NAMALWA (cell line): Measurements from ENCODE around the gene MRPS7.
"Not testable (repeated sequence)": the region's sequence is repeated elsewhere in the genome, so short reads cannot be mapped to it uniquely, and the experiment has no call there.

Experiments
- DNase-seq: peaks from one replicate; pipeline ENCODE4 v3.0.0-alpha.2; 2015; ENCODE audit warnings: low spot score

MRPS7 gene

DNA sequence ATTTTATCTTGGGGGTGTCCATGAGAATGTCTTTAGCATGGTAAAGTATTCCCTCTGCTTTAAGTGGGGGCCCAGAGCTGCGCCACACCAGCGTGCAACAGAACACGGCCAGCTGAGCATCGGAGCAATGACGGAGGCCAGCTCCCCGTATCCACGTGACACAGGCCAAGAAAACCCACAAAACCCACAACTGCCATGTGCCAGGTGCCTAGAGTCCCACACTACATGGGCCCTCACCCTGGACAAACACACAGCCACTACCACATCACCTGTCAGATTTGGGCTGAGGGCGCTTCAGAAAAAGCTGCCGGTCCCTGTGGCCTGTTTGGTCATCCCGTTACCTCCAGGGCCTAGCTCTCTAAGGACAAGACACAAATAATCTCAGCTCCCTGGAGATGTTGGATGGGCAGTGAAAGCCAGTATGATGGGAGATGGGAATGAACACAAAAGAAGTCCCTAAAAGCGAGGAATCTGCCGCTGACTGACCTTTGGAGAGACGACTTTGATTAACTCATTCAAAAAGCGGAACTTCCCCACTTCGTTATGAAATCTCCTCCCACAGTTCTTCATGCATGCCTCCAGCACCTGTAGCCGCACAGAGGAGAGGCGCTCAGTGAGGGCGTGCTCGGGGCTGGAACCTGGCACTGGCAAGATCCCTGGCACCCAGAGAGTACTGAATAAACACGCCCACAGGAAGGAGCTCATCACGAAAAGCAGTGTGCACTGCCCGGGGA, 17.4 kb upstream of the MRPS7 start:
- DNase-seq: peak; percentile 74

DNA sequence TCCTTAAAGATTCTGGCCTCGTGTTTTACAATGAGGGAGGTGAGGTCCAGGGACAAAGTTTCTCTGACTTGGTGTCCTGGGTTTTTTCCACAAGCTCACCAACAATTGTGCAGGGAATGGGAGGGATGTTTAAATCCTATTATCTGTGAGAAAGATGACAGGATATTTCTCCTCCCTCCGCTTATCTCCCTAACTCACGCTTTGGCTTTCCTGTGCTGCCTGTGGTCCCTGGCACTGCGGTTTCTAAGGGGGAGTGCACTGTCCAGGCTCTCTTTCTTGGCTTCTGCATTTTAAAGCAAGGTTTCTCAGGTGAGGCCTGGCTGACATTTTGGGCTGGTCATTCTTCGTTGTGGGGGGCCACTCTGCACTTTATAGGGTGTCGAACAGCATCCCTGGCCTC, 16.7 kb upstream of the MRPS7 start:
- no peak for DNase-seq

DNA sequence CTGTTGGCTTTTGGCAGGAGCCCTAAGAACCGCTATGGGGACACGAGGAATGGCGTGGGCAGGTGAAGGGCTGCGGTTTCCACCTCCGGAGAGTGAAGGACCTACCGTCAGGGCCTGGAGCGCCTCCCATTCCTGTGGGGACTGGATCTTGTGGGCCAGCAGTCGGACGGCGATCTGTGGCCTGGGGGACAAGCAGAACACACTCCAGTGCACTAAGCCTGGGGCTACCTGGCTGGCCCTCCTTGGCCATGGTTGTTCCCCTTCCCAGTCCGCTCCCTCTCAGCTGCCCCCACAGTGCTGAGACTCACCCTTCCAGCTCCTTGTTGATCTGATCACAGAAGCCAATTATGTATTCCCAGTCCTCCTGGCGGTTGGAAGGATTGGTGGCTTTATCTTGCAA, 15.3 kb upstream of the MRPS7 start:
- no peak for DNase-seq

DNA sequence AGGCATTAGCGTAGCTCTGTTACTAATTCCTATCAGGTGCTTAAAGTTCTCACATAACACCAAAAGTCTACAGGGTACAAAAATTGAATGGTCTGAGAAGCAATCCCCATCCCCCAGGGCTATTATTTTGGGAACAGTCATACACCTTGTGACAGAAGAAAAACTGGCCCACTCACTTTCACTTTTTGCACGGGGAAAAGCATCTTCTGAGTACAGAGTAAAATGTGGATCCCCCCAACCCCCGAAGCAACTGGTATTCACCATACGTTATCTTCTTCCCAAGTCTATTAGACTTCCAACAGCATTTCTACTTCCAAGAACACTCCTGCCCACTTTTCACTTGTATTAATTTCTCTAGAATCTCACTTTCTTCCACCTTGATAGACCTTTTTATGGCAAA, 12.1 kb upstream of the MRPS7 start:
- DNase-seq: no peak

DNA sequence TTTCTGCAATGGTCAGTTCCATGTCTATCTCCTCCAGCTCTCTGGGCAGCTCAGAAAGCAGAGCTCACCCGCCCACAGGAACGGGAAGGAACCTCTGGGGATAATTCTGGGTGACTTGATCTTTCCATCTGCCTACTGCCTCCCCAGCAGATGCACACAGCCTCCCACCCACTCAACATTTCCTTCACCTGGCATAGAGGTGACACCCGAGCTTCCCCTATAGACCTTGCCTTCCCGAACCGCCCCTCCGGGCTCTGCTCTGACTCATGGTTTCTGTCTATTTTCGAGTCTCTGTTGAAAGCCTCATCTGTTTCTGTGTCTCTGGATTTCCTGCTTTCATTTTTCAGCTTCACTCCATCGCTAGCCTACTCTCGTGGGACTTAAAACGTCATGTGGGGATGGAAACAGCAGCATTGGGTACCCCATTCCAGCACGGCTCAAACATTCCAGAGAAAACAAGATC, 11.6 kb upstream of the MRPS7 start:
- no peak for DNase-seq

DNA sequence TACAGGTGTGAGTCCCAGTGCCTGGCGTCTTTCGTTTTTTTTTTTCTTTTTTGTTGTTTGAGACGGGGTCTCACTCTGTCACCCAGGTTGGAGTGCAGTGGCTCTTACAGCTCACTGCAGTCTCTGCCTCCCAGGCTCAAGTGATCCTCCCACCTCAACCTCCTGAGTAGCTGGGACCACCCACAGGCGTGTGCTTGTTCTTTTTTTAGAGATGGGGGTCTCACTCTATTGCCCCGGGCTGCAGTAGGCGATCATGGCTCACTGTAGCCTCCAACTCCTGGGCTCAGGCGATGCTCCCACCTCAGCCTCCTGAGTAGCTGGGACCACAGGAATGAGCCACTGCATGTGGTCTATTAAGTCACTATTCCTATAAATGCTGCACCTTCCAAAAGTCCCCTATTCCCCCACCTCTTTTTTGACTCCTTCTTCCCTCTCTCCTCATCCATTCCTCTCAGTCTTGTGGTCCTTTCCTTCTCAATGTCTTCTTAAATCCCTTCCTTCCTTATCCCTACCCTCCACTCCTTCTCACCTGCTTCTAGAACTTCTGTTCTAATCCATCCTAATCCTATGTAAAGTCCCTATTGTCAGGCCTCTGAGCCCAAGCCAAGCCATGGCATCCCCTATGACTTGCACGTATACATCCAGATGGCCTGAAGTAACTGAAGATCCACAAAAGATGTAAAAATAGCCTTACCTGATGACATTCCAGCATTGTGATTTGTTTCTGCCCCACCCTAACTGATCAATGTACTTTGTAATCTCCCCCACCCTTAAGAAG, 9.5 kb upstream of the MRPS7 start:
- DNase-seq: no peak

DNA sequence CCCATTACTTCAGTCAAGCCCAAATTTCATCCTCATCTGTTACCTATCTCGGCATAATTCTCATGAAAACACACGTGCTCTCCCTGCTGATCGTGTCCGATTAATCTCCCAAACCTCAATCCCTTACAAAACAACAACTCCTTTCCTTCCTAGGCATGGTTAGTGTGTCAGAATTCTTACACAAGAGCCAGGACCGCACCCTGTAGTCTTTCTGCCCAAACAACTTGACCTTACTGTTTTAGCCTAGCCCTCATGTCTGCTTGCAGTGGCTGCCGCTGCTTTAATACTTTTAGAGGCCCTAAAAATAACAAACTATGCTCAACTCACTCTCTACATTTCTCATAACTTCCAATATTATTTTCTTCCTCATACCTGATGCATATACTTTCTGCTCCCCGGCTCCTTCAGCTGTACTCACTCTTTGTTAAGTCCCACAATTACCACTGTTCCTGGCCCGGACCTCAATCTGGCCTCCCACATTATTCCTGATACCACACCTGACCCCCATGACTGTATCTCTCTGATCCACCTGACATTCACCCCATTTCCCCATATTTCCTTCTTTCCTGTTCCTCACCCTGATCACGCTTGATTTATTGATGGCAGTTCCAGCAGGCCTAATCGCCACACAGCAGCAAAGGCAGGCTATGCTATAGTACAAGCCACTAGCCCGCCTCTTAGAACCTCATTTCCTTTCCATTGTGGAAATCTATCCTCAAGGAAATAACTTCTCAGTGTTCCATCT, 5.6 kb upstream of the MRPS7 start:
- not testable (repeated sequence) for DNase-seq

DNA sequence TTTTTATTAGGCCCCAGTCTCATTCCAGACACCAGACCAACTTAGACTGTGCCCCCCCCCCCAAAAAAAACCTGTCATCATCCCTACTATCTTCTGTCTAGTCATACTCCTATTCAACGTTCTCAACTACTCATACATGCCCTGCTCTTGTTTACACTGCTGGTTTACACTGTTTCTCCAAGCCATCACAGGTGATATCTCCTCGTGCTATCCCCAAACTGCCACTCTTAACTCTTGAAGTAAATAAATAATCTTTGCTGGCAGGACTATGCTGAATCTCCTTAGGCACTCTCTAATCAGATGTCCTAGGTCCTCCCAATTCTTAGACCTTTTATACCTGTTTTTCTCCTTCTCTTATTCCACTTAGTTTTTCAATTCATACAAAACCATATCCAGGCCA, 4.5 kb upstream of the MRPS7 start:
- not testable (repeated sequence) for DNase-seq

DNA sequence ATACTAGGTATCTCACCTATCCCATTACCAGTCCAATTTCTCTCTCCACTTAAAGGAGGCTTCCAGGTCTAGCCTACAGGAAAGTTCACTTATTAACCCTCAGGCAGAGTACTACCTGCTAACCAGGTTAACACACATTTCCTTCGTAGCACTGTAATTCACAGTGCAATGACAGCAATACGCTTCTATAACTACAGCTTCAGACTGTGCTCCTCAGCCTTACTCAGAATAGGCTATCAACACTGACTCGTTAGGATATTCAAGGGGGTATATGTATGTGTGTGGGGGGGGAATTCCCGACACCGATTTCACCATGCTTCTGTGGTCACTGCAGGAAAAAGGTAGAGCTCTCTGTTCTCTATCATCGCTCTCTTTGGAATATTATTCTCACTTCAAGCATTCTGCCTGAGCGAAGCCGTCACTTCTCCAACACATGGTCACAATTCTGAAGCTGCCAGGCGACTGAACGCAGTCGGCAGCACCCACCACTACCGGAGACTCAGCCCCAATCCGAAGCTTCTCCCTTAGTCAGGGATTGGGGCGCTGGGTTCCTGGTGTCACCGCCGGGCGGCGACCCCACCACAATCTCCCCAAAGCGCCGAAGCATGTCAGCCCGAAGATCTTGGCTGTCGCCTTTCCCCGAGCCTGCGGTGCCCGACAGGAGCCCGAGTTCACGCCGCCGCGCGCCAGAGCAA, 891 bp upstream of the MRPS7 start:
- peak; percentile 30 for DNase-seq

DNA sequence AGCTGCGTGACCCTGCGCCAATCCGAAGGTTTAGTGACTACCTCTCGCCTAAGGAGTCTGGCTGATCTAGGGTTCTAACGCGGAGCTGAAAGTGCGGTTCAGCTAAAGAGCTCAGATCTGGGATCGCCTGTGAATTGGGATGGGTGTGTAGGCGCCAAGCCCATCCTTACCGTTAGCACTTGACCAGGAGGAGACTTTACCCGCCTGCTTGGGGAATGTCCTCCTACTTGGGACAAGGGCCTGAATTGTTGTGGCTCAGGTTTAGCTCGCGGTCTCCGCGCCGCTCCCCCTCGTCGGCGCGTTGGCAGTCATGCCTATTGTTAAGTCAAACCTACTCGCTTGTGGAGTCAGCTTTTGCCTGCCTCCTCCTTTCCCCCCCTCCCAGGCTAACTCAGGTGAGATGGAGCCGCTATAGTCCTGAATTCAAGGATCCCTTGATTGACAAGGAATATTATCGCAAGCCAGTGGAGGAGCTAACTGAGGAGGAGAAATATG, 480 bp downstream of the MRPS7 start:
- no peak for DNase-seq

DNA sequence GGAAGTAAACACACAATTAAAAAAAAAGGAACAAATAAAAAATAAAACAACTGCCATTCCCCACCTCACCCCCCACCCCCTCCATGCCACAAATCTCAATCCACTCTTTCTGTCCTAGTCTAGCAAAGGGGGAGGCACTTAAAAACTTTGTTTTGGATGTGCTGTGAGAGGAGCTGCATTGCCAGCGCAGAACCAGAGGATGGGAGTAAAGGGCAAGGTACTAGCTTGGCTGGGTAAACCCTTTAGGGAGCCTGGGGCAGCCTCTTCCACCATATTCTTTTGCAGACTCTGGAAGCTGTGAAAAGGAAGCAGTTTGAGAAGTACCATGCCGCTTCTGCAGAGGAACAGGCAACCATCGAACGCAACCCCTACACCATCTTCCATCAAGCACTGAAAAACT, 1.4 kb downstream of the MRPS7 start:
- peak; percentile 44 for DNase-seq

DNA sequence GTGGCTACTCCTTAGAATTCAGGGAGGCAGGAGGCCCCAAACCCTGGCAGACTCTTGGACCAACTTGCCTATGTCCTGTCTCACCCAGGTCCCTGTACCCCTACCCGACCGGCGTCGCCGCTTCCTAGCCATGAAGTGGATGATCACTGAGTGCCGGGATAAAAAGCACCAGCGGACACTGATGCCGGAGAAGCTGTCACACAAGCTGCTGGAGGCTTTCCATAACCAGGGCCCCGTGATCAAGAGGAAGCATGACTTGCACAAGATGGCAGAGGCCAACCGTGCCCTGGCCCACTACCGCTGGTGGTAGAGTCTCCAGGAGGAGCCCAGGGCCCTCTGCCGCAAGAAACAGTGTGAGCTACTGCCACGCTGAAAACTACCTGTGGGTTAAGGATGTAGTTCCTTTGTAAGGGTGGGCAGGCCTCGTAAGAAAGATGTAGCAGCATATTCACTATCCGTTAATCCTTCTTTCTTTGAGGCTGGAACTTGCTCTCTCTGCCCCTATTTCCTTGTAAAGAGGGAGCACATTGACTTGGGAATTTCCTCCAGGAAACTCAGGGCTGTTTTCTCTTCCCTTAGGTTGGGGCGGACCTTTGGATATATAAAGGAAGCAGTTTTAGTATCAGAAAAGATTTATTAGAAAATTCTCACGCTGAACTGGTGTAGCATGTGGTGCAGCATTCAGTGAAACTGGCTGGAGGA, 4.1 kb downstream of the MRPS7 start:
- no peak for DNase-seq

DNA sequence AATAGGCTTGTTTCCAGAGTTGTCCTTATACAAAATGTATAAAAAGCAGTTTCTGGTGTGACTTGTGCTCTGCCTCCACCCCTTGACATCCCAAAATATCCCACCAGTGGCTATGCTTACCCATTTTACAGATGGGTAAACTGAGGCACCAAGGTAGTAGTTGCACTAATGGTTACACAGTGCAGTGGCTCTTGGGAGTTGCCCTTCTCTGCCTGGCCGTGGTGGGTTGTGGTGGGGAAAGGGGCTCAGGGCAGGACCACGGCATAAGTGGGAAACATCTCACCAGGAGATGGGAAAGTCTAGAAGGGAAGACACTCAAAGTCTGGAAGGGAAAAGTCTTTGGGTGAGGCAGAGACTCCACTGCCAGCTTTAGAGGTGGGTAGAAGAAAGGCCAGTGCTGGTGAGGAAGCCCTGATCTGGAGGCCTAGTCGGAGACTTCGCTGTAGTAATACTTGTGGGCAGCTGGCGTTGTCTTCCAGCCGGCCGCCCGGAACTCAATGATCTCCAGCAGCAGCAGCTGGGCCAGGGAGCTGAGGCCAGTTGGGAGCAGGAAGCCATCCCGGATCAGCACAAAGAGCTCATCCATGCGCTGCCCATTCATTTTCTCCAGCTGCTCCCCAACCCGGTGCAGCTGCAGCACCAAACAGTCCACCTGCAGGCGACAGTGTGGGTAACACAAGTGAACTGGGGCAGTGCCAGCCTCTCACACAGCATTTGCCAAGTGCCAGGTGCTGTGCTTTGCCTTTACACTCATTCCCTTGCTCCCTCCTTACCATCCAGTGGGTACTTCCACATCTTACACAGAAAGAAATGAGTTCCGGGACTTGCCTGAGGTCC, 4.9 kb downstream of the MRPS7 start:
- DNase-seq: no peak

DNA sequence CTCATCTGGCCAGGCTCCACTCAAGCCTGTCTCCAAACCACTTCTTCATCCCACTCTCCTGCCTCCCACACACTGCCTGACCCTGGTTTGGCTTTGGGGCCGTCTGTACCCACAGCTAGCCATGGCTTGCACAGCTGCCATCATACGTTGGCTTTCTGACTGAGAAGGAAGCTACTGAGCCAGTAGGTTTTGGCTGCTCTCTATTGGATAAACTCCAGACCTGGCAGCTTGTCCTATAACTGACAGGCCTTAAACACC, 5.4 kb downstream of the MRPS7 start:
- no peak for DNase-seq

DNA sequence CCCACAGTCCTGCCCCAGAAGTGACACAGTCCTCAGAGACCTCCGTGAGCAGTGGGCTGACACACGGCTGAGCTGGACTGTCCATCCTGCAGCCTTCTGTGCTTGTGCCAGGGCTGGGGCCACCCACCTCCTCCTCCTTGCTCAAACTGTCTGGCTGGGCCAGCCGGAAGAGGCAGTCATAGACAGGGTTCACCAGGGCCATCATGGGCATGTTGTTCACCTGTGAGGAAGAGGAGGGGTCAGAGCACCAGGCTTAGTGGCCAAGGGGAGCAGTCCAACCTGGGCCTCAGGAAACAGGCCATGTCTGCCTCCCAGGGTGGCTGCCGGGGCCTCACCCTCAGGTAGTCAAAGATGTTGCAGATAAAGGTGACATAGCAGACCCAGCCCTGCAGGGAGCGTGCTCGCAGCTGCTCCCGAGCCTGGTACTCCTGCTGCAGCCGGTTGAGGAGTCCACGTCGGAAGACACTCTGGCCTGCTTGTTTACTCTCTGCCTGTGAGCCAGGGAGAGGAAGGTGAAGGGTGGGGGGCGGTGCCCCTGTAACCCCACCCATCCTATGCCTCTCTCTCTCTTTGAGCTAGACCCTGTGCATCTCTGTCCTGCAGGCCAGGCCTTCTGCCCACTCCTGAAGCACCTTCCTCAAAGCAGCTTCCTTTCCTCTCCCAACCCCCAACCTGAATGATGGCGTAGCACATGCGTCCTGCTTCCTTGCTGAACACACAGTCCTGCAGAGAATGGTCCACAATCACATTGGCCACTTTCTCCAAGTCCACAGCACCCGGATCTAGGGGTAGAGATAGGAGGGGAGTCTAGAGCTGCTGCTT, 5.9 kb downstream of the MRPS7 start:
- DNase-seq: no peak

DNA sequence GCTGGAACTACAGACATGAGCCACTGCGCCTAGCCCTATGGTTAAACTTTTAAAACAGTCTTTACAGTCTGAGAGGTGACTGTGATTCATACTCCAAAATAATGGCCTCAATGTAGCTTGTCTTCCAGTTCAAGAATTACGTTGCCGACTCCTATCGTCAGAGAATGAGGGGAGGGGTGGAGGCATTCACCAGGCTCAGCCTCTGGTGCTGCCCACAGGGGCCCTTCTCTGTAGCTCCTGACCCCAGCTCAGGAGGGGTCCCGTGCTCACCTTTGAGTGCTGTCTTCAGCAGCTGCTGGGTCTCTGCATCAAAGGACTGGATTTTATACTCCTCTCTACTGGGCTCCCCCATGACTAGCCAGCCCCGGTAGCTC, 8.2 kb downstream of the MRPS7 start:
- no peak for DNase-seq

DNA sequence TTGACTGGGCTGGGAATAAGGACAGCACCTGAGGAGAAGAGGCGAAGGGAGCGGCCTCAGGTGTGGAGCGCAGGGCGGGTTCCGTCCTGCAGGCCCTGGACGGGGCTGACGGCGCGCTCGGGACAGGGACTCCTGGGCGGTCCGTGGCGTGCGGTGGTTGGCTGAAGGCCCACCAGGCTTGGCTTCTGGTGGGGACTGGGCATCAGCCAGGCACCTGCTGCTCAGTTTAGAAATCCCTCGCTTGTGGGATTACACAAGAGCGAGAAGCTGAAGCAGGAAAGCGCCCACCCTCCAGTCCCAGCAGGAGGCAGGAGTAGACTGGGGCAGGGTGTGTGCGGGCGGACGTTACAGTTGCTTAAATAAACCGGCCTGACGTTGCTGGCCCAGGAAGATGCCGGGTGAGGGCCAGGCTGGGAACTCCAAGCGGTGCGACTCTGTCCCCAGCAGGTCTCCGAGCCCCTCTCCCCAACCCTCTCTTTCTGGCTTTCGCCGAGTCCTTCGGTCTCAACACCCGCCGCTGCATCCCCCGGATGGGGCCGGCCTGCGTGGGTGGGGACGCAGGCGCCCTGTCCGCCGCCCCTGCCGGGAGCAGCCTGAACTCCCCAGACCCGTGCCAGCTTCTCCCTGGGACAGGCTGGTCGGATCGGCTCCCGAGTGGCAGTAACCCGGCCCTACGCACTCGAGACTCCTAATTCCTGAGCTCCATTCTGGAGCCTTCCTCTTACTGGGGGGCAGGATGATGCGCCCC, 8.7 kb downstream of the MRPS7 start:
- DNase-seq: peak; percentile 73

DNA sequence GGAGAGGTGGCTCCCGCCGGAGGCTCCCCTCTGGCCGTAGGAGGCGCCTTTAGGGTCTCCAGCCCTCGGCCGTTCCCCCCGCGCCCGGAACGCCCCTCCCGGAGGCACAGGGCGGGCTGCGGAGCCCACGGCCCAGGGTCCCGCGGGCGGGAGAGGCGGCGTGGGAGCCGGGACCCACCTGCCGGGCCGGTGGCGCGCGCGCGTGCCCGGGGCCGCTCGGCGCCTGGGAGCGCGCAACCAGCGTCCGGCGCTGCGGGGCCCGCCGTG, 9.2 kb downstream of the MRPS7 start, which contains the start of gene MIF4GD:
Gene MIF4GD, minus strand, starts transcription at position 266 of the 267 bp plus-strand sequence. CDS start 1,036 bp downstream, outside the sequence.
- no peak for DNase-seq

DNA sequence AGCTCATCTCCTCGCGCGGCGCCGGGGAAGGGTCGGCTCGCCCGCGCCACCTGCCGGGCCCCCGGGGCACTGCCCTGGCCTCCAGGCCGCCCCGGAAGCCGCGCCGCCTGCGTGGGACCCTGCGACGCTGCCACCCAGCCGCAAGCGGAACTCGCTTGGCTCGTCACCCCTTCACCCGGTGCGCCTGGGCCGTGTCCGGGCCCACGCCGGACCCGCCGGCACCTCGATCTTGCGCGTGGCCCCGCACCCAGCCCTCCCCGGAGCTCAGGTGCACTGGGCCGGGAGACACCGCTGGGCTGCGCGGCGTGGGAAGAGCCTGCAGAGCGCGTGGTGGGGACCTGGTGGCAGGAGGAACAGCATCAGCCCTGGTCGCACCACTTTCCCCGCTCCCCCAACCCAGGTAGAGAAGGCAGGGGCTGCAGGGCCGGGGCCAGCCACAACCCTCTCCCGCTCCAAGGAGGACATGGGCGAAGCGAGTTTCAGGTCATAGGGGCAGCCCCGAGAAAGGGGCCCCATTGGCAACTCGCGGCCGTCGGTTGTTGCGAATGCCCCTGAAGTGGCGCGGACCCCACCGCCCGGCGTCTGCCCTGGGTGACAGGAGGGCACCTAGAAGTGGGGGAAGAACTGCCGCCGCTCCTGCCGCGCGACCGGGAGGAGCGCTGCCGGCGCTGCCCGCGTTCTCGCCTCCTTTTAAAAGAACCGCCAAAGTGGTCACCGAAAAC, 9.7 kb downstream of the MRPS7 start:
- peak; percentile 86 for DNase-seq
